NCI-H345 treated with DMSO at 0.1 percent for 48 hours (cell line): ENCODE measurements around the gene ERBB4.

Experiments used
- DNase-seq: peaks from one replicate; lab custom pipeline; 2025; ENCODE audit not compliant: unreplicated experiment; lab: John Stamatoyannopoulos, UW

ERBB4 gene

GRCh38 chr2:212089873-212090272 lies 448.7 kb downstream of the ERBB4 start:
- no peak for DNase-seq

- DNase-seq = no peak
Observed at GRCh38 chr2:212088353-212088752, 450.2 kb downstream of the ERBB4 start.

DNA sequence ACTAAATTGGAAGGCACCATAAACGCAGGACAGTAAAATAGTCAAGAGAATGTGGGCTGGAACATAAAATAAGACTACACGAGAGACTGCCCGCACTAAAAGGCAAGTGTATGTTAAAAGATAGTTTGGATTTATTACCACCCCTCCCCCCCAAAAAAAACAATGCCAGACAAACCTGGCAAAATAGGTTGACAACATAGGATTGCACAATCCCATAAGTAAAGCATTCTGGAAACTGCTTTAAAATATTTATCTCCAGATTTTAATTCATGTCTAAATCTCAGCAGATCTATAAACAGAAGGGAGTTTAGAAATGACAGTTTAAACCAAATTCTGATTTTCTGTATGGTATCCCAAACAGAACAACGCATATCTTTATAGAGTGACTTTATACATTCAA lies 455.1 kb downstream of the ERBB4 start:
- DNase-seq = no peak

GRCh38 chr2:212078103-212078502 lies 460.5 kb downstream of the ERBB4 start:
- no peak for DNase-seq

- no peak for DNase-seq
Observed at GRCh38 chr2:212076456-212076855, 462.1 kb downstream of the ERBB4 start.

DNA sequence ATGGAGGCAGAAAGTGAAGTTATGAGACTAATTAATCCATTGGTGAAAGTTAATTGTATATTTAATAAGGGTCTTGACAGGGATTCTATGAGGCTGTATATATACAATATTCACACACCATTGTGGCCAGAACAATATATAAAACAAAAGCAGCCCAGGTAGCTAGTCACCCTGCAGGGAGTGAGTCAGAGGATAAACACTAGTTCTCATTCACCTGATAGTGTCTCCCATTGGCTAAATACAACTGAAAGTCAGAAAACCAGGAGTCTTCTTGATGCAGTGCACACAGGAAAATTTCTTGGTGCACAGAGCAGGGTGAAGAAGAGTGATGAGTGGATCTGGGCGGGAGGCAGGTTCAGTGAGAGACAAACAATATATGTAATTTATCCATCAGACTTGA lies 465.2 kb downstream of the ERBB4 start:
- no peak for DNase-seq

- DNase-seq = no peak
Observed at GRCh38 chr2:212066546-212066945, 472.1 kb downstream of the ERBB4 start.

DNA sequence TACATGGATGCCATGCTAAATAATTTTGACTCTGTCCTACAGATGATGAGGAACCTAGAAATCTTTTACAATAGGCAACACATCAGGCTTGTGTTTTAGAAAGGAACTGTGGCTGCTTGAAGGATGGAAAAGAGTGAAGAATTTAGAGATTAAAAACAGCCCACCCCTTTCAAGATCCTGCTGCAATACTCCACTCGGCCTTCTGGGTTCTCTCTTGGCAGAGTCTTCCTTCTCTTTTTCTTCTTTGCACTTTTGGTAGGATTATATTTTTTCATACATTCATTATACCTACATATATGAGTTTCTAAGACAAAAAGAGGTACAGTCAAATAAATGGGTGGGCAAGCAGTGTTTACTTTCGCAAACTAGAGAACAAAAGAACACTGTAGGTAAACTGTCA lies 474.3 kb downstream of the ERBB4 start:
- no peak for DNase-seq

DNA sequence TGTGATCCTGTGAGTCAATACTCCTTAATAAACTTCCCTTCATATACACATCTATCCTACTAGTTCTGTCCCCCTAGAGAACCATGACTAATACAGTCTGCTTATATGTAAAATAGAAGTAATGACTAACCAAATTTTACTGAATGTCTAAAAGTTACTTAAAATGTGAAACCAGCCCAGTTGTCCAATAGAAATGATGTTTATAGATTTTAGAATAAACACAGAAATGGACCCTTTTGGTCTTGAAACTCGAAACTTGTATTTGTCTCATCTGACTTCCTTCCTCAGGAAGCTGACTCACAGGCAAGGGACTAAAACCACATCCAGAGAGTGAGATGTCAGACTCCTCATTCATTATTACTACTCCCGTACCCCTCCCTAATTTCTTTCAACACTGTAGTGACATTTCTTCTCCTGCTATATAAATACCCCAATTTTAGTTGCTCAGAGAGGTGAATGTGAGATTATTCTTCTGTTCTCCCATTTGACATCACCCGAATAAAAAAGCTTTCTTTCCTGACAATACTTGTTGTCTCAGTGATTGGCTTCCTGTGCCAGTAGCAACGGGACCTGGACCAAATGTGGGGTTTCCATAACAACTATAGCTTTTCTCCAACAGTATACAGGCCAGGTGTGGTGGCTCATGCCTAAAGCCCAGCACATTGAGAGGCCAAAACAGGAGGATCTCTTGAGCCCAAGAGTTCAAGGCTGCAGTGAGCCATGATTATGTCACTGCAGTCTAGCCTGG lies 486.0 kb downstream of the ERBB4 start:
- no peak for DNase-seq

DNA sequence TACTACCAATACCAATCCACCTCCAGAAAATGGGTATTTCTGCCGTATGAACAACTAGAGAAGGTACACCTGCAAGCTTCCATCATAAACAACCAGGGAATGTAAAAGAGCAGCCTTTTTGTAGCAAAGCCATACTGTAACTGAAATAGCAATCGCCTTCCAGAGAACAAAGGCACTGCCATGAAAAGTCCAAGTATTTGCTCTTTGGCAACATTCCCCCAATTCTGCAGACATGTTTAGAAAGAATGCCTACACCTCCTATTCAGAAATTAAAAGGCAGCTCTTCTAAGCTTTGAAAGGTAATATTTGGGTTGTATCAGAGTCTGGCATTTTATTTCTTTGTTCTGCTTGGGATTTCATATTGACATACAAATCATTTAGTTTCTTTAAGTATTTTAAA lies 487.7 kb downstream of the ERBB4 start:
- DNase-seq = no peak

- no peak for DNase-seq
Observed at GRCh38 chr2:212042562-212042961, 496.0 kb downstream of the ERBB4 start.

DNA sequence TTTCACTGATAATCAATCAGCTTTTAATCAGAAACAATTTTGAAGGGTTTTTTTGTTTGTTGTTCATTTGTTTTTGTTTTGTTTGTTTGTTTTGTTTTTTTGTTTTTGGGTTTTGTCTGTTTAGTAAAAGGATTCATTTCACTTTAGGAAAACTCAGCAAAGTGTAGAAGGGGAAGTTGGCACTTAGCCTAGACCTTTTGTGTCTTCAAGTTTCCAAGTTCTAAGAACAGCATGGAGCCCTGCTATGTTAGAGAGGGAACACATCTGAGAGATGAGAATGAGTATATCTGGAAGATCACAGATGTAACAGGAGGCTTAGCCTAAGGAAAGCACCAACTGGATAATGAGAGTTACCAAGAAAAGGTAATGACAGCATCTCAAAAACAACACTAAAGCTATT lies 501.5 kb downstream of the ERBB4 start:
- no peak for DNase-seq

DNA sequence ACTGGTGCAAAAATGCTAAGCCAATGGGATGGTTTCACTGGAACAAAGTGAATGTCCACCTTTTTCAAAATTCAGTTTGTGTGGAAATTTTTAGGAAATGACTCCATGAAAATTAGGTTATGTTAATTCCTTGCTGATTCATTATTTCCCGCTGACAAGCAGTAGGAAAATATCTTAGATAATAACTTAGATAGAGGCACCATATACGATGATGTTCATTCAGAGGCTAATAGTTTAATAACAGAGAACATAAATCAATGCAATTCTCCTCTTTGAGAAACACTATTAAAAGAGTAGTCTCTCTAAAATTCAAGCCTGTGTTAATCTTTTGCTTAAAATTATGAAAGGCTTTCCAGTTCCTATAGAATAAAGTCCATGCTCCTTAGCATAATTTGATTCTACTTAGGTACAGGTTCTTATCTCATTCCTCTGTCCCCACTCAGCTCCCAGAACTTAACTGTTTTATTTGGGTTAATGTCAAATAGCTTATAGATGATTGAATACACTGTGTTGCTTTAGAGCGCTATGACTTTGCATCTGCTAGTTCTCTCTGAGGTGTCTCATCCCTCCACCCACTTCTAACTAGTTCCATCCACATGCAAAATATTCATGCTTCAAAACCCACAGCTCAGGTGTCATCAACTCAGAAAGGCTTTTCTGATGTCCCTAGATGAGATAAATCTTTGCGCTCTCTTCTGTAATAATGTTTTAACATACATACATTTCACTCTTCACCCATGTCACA lies 503.6 kb downstream of the ERBB4 start:
- DNase-seq = no peak

DNA sequence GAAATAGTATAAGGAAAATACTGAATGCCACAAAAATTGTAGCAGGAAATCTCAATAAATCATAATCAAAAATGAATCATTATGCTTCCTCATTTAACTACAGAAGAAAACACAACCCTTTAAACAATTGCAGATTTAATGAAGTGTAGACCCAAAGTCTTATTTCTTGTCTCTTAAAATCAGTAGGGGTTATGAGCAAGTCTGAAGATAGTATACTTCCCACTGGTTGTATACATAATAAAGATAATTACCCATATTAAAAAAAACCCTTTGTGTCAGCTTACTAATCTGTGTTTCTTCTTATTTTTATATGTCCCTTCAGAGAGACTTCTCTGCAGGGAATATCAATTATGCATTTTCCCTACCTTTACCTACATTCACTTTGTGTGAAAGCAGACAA lies 504.7 kb downstream of the ERBB4 start:
- DNase-seq = no peak

GRCh38 chr2:212032536-212033219 lies 505.9 kb downstream of the ERBB4 start:
- DNase-seq = no peak

GRCh38 chr2:212032032-212032431 lies 506.6 kb downstream of the ERBB4 start:
- DNase-seq = no peak

- DNase-seq = no peak
Observed at GRCh38 chr2:212030709-212031108, 507.9 kb downstream of the ERBB4 start.

- DNase-seq = no peak
Observed at GRCh38 chr2:212028798-212029394, 509.7 kb downstream of the ERBB4 start.

- no peak for DNase-seq
Observed at GRCh38 chr2:212027681-212028628, 510.6 kb downstream of the ERBB4 start.

DNA sequence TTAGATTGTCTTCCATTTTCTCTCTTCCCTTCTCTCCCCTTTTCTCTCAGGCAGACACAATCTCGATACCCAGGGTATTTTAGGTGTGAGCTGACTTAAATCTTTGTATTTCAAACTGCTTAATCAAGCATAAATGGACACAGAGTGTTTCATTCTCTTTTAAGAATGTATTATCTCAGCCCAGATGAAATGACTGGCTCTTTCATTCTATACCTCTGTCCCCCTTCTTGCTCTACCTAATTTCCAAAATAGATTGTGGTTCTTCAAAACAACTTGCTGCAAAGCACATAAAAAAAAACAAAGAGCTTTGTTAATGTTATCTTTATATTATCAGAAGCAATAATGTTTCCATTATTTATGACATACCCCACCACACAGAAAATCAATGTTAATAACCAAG lies 514.6 kb downstream of the ERBB4 start:
- no peak for DNase-seq

DNA sequence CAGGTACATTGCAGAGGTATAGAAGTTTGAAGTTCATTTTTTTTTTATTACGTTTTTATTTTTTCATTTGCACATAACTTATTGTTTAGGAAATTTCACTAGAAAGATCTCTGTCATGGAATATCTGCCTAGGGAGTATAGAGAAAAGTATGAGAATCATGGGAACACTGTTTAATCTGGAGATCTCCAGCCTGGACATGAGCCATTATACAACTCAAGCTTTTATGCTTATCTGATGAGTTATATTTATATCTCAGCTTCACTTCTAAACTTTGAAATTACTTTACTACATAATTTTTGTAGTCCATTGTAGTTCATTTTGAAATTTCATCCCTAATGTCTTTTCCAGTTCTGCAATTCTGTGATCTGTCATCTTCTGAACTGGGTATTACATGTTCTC lies 515.6 kb downstream of the ERBB4 start:
- no peak for DNase-seq
